GM21381 (cell line): ENCODE data around the gene WDR20.

ENCODE experiments used
- ATAC-seq: cut with Tn5 transposase; IDR thresholded peaks from one replicate; pipeline ENCODE4 v1.9.1; 2021; ENCODE audit warnings: mild to moderate bottlenecking, moderate library complexity; ENCODE audit not compliant: unreplicated experiment

Gene WDR20

GRCh38 chr14:102196039-102196901 lies 56.6 kb downstream of the WDR20 start:
- no peak for ATAC-seq

GRCh38 chr14:102196902-102197230 lies 57.2 kb downstream of the WDR20 start:
- ATAC-seq: no peak

DNA sequence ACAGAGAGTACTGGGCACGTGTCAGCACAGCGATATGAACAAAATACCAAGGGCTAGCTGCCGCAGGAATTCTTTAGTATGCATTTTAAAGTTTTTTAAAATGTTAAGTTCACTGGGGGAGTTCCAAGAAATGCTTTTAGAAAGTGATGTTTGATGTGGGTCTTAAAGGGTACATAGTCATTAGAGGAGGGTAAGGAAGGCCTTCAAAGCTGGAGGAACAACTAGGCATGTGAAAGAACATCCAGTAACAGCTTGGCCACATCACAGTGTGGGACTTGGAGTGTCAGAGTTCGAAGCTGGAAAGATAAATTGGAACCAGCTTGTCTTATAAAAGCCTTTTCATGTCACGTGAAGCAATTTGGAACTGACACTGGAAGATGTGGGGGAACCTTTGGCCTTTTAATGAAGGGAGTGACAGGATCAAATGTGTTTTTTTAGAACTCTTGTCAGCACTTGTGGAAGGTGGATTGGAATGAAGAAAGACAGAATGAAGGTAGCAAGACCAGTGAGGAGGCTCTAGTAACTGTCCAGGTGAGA lies 57.7 kb downstream of the WDR20 start:
- no peak for ATAC-seq

- ATAC-seq: no peak
Measured at GRCh38 chr14:102200690-102201352, 61.1 kb downstream of the WDR20 start.

DNA sequence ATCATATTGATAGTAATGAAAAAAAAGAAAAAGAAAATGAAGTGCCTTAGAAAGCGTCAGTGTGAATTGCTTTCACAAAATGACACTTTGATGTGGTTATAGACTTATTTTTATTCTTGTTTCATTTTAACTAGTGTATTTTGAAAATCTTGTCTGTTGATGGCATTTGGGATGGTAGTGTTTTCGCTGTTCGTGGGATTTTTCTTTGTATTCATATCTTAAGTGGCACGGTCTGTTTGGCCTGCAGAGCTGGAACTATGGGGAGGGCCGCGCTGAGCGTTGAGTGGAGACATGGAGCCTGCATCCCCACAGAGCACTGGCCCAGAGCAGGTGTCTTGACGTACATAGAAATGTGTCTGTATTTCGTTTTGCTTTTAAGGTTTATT lies 61.6 kb downstream of the WDR20 start:
- no peak for ATAC-seq

DNA sequence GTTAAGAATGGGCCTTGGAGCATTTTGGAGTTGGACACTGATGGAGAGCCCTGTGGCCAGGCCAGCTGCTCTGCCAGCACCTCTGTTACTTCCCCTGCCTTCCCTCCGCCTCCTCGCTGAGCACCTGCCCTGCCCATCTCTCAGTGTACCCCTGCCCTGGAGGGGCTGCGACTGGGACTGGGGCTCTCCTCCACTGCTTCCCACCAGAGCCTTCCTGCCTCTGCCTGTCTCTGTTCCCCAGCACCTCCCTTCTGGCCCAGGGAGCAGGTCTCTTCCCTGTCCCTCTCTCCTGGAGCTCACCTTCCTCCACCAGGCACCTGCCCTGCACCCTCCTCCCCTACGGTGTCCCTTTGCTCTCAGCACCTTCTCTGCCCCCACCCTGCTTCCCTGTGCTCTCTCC lies 62.1 kb downstream of the WDR20 start:
- no peak for ATAC-seq

GRCh38 chr14:102202944-102203343 lies 63.2 kb downstream of the WDR20 start:
- ATAC-seq: no peak

- no peak for ATAC-seq
Measured at GRCh38 chr14:102203382-102203781, 63.7 kb downstream of the WDR20 start.

DNA sequence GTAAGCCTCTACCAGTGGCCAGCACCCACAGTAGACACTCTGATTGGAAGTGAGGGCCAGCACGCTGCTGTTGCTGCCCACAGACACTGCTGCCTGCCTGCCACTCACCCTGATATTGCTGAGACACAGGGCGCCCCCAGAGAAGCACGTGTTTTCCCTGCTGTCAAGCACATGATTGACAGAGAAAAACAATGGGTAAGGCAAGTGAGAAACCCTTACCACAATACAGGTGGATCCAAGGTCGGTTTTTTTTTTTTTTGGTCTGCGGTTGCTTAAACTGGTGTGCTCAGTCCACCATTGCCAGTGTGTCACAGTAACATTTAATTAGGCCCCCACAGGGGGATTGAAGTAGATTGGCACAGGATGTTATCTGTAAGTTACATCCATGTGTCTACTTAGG lies 65.9 kb downstream of the WDR20 start:
- no peak for ATAC-seq

DNA sequence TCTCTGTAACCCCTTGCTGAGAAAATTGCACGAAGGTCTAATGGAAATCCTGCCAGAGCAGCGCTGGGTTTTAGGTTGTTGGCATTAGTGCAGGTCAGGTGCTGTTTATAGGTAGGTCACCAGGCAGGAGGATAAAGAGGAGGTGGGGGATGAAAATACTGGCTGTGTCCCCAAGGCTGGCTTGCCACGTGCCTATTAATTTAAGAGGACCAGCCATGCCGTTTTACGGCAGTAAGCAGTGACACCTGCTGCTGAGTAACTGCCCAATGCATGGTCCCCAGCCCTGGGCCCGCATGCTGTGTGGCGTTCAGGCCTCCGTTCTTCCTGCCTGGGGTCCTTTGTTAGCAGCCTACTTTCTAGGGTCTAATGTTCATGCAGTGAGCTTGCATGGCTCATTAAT lies 67.2 kb downstream of the WDR20 start:
- no peak for ATAC-seq

DNA sequence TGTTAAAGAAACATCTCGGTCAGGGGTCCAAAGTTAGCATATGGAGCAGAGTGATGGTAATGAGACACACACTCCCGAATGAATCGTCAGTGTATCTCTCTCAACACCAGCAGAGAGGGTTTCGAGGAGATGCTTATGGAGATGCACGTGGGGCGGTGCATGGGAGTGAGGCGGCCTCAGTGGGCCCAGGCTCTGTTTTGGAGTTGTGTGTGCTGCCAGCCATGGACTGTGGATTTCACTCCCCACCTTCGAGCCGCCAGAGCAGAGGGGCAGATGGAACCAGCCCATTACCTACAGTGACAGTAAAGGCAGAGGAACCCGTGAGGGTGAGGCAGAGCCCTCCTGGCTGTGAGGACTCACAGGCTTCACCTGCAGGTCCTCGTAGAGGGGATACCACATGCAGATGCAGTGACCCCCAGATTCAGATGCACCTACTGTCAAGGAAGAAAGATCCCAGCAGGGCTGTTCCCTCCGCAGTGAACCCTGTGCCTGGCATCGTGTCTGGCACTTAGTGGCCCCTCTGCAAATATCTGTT lies 68.2 kb downstream of the WDR20 start:
- no peak for ATAC-seq

- no peak for ATAC-seq
Measured at GRCh38 chr14:102208741-102209140, 69.0 kb downstream of the WDR20 start.

GRCh38 chr14:102209224-102209966 lies 69.7 kb downstream of the WDR20 start:
- no peak for ATAC-seq

GRCh38 chr14:102210421-102211042 lies 70.8 kb downstream of the WDR20 start:
- ATAC-seq: no peak

DNA sequence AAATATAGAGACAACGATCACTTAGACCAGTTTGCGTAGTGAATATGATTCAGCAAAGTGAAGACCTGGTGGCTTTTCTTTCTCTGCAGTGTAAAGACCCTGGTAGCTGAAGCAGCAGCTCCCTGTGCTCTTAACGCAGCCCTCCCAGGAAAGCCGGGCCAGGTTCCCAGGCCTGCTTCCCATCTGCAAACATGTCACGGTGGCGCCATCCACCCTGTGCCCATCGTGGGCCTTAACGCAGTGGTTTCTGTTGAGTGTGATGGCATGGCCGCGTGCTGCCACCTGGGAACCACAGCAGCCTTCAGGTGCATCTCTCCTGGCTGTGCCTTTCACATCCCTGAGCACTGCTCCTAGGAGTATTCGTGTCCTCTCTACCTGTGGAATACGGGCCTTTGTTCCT lies 71.5 kb downstream of the WDR20 start:
- no peak for ATAC-seq

- no peak for ATAC-seq
Measured at GRCh38 chr14:102212356-102212755, 72.7 kb downstream of the WDR20 start.

GRCh38 chr14:102212845-102213244 lies 73.1 kb downstream of the WDR20 start:
- ATAC-seq: no peak

GRCh38 chr14:102213470-102213869 lies 73.8 kb downstream of the WDR20 start:
- ATAC-seq: no peak

DNA sequence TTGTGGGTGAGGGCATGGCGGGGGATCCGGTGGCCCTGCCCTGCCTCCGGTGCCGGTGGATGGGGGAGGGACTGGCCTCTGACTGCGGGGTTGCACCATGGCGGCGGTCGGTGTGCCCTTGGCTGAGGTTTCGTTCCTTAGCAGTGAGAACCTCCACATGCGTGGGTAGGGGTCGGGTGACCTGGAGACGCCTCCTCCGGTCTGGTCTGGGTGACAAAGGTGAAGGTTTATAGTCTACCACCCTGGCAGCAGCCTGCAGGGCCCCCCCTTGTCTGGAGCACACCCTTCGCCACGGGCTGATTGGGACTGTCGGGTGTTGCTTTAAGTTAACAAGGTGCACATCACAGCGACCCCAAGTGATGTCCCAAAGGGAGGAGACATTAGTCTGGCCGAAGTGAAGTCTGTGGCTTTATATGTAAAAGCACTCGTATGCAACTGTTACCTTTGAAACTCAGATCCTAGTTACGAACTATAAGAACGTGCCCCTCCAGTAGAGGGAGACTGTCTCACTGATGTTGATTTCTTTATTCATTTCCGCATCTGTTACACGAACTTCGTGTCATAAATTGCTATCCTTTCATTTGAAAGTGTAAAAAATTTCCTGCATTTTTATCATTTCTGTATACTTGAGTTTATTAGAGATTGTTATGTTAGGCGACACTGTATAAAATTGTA lies 74.4 kb downstream of the WDR20 start:
- no peak for ATAC-seq

DNA sequence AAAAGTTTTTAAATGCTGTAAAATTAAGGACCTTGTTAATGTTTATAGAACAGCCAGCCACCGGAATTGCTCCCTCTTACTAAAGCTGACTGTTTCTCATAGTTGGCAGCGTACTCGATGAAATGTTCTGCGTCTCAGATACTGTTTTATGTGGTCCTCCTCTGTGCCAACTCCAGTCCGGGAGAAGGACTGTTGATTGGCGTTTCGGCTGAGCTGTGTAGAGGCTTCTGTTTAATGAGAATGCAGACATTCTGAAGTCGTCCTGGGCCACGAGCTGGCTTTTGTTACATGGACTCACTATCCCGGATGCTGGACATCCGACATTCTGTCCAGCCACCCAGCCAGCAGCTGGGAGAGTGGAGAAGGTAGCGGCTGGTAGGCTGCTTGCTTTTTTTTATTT lies 75.4 kb downstream of the WDR20 start:
- ATAC-seq: no peak
